Astrocyte of the hippocampus (primary cell): ENCODE results near the gene MIEF2.
A peak's percentile ranks its signal among the peaks of the same experiment; 100 is the strongest.

Experiments
- DNase-seq: peaks from one replicate; pipeline ENCODE4 v3.0.0; 2011; ENCODE audit warnings: low read depth, low spot score

The MIEF2 gene

DNA sequence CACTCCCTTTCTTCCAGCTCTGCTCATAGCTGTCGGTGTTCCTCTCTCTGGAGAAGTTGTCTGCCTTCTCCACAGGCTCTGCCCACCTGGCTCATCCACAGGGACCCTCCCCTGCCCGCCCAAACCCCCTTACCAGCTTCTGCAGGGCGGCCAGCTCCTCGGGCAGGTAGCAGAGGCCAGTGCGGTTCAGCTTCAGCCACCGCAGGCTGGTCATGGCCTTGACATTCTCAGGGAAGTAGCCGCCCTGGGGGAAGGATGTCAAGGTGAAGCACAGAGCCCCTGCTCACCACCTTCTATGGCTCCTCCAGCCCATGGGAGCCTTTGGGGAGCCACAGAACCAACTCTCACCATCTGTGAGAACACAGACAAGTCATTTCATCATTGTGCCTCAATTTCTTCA is 3.7 kb upstream of the MIEF2 start:
- DNase-seq, result no peak

DNA sequence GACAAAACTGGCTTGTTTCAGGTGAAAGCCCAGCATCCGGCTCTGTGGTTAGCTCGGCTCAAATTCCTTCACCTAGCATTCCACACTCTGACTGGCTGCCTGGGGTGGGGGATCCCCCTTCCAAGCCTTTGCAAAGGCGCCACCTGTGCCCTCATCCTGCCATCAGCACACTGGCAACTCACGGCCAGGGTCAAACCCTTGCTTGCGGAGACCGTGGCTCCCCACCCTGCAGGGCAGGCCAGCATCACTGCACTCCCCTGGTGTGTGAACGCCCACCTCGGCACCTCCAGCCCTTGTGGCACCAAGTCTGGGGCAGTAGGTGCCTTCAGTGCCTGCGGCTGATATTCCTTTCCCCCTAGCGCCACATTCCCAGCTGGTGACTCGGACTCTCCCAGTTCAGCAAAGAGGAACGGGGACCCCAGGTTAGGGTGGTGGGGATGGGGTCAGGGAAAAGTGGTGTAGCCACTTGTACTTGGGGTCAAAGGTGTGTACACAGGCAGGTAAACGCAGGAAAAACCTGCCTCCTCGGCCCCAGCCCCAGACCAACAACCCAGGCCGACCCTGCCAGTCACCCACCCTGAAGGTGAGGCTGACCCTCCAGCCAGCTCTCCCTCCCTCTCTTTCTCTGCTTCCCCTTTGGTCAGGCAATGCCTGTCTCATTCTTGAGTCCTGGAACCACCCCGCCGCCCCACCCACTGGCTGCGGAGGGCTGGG is 3.0 kb upstream of the MIEF2 start:
- peak; percentile 78 for DNase-seq

DNA sequence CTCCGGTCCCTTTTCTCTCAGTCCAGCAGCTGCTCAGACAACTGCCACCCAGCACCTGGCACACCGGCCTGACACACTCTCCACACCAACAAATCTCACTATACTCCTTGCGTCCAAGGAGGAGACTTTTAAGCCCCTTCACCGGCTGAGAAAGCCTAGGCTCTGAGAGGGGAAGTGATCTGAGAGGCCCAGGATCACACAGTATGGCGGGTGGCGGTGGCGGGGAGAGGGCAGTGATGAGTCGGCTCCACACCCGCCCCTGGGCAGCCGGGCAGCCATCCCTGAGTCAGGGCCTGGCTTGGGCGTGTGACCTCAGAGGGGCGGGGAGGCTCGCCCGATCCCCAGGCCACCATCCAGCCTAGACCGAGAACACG is 2.5 kb upstream of the MIEF2 start:
- peak; percentile 87 for DNase-seq

DNA sequence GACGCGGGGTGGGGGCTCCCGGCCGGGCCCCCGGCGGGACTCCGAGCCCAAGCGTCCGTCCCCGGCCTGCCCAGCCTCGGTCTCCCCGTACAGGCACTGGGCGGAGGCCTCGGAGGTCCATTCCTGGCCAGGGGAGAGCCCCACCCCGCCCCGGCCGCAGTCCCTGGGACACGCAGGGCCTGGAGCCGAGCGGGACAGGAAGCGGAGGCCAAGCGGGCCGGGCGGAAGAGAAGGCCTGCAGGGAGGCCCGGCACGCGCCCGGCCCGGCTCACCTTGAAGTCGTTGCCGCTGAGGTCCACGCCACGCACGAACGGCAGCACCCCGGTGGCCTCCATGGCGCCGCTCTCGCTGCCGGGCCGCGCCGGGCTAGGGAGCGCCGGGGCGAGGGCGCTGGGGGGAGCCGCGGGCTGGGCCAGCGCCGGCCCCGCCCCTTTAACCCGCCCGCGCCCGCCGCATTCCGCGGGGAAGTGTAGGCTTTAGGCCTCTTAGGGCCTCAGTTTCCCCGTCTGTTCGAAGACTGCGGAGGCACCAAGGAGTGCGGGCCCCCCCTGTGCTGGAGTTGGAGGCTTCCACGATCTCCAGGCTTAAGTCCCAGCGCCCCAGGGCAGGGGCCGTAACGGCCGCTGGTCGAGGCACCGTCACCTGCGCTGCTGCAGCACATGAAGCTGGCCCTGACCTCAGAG is 2.0 kb upstream of the MIEF2 start, which contains the start of gene FLII:
TSS of gene FLII (minus strand) at position 383 of the 683 bp plus-strand sequence. CDS start at position 335, 48 bp downstream.
- peak; percentile 78 for DNase-seq

DNA sequence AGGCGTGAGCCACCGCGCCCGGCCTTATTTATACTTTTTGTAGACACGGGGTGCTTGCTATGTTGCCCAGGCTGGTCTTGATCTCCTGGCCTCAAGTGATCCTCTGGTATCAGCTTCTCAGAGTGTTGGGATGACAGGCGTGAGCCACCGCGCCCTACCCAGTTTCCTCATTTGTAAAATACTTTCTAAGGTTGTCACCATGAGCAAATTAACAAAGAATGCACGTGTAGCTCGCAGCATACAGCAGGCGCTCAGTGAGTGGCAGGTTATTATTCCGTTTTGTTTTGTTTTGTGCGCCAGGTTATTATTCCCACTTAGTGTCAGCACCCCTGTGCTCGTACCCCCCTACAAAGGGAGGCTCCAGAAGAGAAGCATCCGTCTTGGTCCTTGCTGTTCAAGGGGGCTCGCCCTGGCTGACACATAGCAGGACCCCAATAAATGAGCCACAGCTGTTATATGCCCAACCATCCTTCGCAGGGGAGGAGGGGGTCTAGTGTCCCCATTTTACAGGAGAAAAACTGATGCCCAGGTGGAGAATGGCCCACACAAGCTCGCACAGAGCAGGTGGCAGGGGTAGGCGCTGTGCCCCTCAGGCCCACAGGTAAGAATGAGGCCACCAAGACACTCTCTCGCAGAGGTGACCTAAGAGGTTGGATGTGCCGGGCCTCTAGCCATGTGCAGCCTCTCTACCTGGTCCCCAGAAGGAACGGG is 686 bp upstream of the MIEF2 start:
- peak; percentile 60 for DNase-seq

DNA sequence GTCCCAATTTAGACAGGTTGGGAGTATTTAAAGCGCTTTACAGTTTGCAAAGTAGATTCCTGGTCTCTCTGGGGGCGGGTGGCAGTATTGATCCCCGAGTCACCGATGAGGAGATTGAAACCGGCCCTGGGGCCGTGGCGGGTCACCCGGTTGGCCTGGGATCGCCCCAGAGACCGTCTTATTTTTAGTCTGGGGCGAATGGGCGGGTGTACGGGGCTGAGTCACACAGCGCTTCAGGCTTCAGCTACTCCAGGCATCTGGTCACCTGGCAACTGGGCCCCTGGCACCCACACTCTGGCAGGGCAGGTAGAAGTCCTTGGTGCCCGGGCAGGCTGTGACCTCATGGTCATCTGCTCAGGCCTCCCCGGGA is 669 bp downstream of the MIEF2 start:
- DNase-seq, result peak; percentile 73

DNA sequence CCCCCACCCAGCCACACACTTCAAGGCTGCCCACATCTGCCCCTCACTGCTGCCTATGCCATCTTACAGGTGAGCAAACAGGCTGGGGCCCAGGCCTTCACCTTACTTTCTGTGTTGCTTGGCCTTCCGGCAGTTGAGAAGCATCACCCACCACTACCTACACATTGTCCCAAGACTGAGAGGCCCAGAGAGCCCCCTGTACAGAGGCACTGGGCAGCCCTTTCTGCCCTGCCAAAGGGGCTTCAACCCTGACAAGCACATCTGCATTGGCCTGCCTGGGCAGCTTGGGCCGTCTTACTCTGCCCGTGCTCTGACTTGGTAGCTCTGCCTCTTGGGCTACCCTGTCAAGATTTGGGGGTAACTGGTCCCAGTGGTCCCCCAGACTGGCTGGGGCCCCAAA is 1.2 kb downstream of the MIEF2 start:
- no peak for DNase-seq

DNA sequence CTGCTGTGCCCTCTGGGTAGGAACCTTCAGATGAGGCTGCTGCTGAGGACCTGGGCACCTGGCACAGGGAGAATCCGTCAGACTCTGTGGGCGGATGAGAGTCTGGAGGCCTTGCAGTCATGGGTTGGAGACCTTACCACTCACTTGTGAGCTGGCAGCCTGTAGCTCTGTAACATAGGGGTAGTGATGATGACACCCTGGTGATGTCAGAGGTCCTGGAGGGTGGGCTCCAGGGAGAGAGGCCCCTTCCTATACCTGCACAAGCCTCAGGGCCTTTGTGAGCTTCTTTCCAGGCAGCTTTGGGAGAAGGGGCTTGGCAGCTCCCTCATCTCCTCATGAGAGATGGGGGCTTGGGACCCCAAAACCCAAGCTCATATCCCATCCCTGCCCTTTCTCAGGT is 1.6 kb downstream of the MIEF2 start:
- DNase-seq, result no peak

DNA sequence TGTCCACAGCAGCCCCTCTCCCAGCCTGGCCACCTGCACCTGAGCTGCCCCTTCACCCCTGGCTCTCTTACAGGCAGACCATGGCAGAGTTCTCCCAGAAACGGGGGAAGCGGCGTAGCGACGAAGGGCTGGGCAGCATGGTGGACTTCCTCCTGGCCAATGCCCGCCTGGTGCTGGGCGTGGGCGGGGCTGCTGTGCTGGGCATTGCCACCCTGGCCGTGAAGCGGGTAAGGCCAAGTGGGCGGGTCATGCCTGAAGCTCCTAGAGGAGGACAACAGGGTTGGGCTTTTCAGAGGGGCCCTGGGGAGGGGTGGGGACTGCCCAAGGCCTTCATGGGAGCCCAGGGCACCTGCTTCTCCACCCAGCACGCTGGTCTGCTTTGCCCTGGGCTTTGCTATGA is 2.2 kb downstream of the MIEF2 start:
- no peak for DNase-seq

DNA sequence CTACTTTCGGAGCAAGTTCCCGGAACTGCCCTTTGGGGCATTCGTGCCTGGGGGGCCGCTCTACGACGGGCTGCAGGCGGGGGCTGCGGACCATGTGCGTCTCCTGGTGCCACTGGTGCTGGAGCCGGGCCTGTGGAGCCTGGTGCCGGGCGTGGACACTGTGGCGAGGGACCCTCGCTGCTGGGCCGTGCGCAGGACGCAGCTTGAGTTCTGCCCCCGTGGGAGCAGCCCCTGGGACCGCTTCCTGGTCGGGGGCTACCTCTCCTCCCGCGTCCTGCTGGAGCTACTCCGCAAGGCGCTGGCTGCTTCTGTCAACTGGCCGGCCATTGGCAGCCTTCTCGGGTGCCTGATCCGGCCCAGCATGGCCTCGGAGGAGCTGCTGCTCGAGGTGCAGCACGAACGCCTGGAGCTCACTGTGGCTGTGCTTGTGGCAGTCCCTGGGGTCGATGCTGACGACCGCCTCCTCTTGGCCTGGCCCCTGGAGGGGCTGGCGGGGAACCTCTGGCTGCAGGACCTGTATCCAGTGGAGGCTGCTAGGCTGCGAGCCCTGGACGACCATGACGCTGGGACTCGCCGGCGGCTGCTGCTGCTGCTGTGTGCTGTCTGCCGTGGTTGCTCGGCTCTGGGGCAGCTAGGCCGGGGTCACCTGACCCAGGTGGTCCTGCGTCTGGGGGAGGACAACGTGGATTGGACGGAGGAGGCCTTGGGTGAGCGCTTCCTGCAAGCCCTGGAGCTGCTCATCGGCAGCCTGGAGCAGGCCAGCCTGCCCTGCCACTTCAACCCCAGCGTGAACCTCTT is 3.6 kb downstream of the MIEF2 start:
- DNase-seq, result no peak

DNA sequence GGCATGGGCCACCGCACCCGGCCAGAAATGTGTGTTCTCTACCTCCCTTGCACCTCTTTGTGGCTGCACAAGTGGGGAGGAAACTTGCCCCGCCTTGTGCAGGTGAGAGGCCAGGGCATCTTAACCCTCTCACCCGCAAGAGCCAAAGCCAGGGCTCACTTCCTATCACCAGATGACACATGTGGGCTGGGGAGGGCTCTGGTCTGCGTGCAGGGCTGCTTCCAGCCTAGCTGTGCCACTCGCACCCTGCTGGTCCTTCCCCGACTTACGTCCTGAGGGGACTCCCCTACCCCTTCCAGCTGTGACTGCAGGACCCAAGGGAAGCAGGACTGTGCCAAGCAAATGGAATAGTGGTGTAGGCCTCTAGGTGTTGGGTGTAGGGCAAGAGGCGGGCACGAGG is 6.9 kb downstream of the MIEF2 start:
- no peak for DNase-seq

DNA sequence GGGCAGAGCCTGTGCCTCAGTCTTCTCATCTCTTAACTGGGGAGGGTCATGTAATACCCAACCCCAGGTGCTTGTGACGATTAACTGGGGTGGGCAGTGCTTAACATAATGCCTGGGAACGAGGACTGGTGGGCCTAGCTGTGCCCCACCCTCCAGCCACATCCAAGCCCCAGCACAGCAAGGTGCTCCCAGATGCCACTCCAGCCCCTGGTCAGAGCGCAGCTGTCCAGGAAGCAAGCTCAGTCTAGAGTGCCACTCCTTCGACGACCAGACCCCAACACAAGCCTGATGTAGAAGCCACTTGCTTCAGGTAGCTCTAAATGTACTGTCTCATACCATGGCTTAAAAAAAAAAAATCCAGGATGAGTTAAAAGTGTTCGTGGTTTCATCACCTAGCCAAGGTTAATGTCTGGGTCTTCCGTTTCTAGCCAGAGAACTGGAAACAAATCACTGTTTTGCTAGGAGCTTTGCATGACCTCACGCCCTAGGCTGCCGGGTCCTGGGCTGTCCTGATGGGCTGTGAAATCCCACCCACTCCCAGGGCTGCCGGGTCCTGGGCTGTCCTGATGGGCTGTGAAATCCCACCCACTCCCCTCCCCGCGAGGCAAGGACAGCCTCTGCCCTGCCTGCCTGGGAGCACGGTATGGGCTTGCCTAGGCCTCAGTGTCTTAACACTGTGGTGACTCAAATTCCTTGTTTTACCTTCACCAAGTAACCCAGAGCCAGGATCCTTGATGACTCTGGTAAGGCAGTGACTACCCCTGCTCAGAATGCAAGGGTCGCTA is 7.7 kb downstream of the MIEF2 start:
- peak; percentile 69 for DNase-seq

DNA sequence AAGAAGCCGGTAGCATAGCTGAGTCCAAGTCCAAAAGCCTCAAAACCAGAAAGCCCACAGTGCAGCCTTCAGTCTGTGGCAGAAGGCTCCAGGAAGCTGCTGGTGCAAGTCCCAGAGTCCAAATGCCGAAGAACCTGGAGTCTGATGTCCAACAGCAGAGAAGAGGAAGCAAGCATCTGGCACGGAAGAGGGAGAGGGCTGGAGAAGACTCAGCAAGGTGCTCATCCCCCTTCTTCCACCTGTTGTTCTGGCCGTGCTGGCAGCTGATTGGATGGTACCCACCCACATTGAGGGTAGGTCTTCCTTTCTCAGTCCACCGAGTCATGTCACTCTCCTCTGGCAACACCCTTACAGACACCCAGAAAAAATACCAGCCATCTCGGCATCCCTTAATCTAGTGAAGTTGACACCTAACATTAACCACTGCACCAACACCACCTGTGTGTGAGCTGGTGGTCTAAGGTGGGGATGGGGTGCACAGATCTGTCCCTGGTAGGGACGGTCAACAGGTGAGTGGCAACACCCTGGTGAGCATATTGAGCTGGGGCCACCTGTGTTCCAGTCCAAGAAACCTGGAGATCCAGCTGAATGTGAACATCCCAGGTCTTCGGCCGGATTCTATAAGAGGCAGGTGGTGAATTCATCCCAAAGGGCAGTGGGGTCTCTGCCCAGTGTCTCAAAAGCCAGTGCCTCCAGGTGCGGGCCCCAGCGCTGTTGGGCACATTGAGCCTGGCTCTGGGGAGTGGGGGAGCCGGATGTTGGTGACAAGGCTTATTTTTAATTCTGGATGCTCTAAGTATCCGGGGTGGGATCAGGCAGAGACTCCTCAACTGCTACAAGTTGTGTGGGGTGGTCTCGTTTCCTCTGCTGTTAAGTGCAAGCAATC is 9.8 kb downstream of the MIEF2 start:
- DNase-seq, result no peak

DNA sequence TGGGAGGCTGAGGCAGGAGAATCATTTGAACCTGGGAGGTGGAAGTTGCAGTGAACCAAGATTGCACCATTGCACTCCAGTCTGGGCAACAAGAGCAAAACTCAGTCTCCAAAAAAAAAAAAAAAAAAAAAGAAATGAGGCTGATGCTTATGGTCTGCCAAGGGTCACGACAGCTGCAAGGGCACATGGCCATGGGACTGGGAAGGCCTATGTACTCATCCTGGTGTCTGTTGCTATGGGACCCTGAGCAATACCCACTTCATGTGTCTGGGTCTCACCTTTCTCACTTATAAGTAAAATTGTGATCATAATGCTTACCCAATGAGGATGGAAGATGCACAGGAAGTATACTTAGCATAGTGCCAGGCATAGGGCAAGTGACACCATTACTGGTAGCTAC is 16.6 kb downstream of the MIEF2 start:
- DNase-seq, result no peak

DNA sequence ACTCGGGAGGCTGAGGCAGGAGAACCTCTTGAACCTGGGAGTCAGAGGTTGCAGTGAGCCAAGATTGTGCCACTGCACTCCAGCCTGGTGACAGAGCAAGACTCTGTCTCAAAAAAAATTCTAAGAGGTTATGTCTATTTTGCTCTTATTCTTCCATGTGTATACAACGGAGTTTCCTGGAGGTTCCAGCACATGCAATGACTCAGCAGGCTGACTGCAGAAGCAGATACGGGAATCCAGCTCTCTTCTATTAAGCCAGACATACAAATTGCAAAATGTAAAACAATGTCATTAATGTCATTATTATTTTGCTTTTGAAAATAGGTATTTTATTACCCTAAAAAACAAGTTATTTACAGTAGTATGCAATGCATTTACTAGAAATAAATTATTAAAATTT is 18.4 kb downstream of the MIEF2 start:
- DNase-seq, result peak; percentile 28

DNA sequence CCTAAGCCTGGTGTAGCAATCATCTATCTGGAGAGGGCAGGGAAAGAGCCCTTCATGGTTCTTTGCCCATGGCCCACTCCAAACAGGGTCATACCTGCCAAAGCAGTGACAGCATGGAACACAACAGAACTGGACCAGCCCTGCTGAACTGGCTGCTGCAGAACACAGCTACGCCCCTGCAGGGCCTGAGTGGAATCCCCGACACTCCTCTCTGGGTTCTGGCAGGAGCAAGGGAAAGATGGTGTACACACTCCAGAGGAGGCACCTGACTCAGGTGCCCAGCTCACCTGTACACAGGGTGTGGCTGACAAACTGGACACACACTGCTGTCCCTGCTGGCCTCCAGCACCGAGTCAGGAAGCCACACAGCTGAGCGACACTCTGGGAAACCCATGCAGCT is 19.8 kb downstream of the MIEF2 start:
- DNase-seq, result no peak

DNA sequence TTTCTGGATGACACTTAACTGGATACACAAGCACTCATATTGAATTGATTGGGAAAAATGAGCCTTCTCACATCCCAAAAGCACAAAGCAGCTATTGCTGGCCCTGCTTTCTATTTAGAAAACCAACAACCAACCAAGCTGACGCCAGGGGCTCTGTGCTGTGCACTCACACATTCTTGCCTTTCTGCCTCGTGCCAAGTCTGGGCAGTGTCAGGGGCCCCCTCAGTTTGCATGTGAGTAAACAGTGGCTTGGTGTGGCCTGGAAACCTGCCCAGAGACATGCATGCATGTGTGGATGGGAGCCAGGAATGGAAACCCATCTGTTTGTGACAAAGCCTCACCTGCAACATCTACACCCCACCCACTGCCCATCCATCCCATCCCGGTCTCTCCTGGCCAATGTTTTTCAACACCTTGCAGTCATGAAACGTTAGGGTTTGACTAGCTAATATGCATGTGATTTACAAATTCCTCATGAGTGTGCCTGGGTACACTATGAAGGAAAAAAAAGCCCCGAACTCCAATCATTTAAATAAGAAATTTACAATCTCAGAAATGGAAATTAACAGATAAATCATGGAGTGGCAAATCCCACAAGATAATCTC is 20.4 kb downstream of the MIEF2 start:
- DNase-seq, result peak; percentile 62

DNA sequence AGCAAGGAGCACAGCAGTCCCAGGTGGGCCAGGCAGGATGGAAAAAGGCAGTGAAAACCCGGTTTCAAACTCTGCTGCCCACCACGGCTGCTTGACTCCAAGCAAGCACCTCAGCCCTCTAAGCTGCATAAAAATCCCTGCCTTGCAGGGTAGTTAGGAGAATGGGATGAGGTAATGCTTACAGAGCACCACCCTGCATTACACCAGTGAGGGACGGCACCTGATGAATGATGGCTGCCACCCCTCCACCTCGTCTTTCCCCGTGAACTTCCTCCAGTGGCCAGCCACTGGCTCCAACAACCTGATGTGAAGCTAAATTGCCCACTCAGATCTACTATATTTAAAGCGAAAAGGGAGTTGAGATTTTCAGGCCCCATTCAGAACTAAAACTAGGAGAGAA is 21.3 kb downstream of the MIEF2 start:
- DNase-seq, result no peak

DNA sequence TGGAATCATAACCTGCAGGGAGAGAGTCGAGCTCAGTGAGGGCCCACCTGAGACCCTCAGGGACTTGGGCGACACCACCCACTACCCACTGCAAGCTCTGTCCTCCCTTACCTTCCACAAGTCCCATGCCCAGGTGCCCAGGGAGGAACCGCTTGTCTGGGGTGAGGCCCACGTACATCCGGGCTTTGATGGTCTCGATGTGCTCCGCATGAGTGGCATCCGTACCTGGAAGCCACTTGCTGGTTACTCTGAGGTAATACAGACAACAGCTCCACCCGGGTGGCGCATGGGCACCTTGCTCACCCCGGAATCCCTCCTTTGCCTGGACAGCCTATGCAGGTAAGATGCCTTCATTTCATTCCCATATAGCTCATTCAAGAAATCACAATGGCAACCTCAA is 24.8 kb downstream of the MIEF2 start:
- no peak for DNase-seq
